ENCODE data around the gene GRM5.
A peak's percentile ranks its signal among the peaks of the same experiment; 100 is the strongest.
"Not testable (repeated sequence)": the region's sequence is repeated elsewhere in the genome, so short reads cannot be mapped to it uniquely, and the experiment has no call there.

Gene GRM5

DNA sequence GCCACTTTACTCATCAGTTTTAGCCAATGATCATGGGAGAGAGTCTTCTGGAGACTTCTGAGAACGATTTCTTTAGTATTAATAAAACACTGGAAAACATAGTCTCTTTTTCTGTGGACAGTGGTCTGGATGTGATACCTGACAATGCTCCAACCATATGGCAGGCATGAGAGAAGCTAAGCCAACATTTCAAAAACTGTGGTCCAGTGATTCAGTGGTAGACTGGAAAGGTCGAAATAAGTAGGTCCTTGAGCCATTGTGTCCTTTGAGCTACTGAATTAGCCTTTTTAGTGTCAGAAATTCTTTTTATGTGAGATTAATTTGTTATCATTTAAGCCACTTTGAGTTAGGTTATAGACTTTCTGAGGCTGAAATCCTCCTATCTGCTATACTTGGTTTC lies 530.5 kb downstream of the GRM5 start:
- TF ChIP-seq, protein P1, sequence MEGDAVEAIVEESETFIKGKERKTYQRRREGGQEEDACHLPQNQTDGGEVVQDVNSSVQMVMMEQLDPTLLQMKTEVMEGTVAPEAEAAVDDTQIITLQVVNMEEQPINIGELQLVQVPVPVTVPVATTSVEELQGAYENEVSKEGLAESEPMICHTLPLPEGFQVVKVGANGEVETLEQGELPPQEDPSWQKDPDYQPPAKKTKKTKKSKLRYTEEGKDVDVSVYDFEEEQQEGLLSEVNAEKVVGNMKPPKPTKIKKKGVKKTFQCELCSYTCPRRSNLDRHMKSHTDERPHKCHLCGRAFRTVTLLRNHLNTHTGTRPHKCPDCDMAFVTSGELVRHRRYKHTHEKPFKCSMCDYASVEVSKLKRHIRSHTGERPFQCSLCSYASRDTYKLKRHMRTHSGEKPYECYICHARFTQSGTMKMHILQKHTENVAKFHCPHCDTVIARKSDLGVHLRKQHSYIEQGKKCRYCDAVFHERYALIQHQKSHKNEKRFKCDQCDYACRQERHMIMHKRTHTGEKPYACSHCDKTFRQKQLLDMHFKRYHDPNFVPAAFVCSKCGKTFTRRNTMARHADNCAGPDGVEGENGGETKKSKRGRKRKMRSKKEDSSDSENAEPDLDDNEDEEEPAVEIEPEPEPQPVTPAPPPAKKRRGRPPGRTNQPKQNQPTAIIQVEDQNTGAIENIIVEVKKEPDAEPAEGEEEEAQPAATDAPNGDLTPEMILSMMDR (IDR thresholded peaks at IDR 0.05; ENCODE audit: low read depth, low read length), result no peak
- no peak overlapping the region for H3K4me3 ChIP-seq (ENCODE audit: low read depth, low read length)
- DNase-seq (ENCODE audit: low read depth, low spot score), result peak; percentile 59
- in situ Hi-C loops (cut with HindIII; ENCODE audit: low sequenced_read_pairs), result no loop called here

DNA sequence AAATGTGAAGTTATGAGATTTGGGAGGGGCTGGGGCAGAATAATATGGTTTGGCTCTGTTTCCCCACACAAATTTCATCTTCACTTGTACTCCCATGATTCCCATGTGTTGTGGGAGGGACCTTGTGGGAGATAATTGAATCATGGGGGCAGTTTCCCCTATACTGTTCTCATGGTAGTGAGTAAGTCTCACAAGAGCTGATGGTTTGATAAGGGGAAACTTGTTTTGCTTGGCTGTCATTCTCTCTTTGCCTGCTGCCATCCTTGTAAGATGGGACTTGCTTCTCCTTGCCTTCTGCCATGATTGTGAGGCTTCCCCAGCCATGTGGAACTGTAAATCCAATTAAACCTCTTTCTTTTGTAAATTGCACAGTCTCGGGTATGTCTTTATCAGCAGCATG lies 531.1 kb downstream of the GRM5 start:
- DNase-seq (ENCODE audit: low read depth, low spot score); in situ Hi-C loops (cut with HindIII; ENCODE audit: low sequenced_read_pairs); H3K4me3 ChIP-seq (ENCODE audit: low read depth, low read length): not testable (repeated sequence)

GRCh38 chr11:88534185-88534584 lies 531.6 kb downstream of the GRM5 start:
- in situ Hi-C loops (cut with HindIII; ENCODE audit: low sequenced_read_pairs), result no loop called here
- no peak for DNase-seq (ENCODE audit: low read depth, low spot score)
- H3K4me3 ChIP-seq (ENCODE audit: low read depth, low read length), result no peak overlapping the region
- TF ChIP-seq, protein P1 (IDR thresholded peaks at IDR 0.05; ENCODE audit: low read depth, low read length), result no peak

- no peak overlapping the region for H3K4me3 ChIP-seq (ENCODE audit: low read depth, low read length)
- in situ Hi-C loops (cut with HindIII; ENCODE audit: low sequenced_read_pairs), result no loop called here
- no peak for DNase-seq (ENCODE audit: low read depth, low spot score)
- TF ChIP-seq, protein P1 (IDR thresholded peaks at IDR 0.05; ENCODE audit: low read depth, low read length), result no peak
These were observed 532.8 kb downstream of the GRM5 start for GRCh38 chr11:88533001-88533400.

- no peak overlapping the region for H3K4me3 ChIP-seq (ENCODE audit: low read depth, low read length)
- in situ Hi-C loops (cut with HindIII; ENCODE audit: low sequenced_read_pairs), result no loop called here
- DNase-seq (ENCODE audit: low read depth, low spot score), result no peak
- TF ChIP-seq, protein P1 (IDR thresholded peaks at IDR 0.05; ENCODE audit: low read depth, low read length), result no peak
These were observed 534.0 kb downstream of the GRM5 start for GRCh38 chr11:88531831-88532230.

GRCh38 chr11:88529426-88529825 lies 536.4 kb downstream of the GRM5 start:
- TF ChIP-seq, protein P1 (IDR thresholded peaks at IDR 0.05; ENCODE audit: low read depth, low read length), result no peak
- no peak for DNase-seq (ENCODE audit: low read depth, low spot score)
- in situ Hi-C loops (cut with HindIII; ENCODE audit: low sequenced_read_pairs), result no loop called here
- H3K4me3 ChIP-seq (ENCODE audit: low read depth, low read length), result no peak overlapping the region

GRCh38 chr11:88523386-88524071 lies 542.3 kb downstream of the GRM5 start:
- no peak for DNase-seq (ENCODE audit: low read depth, low spot score)
- in situ Hi-C loops (cut with HindIII; ENCODE audit: low sequenced_read_pairs), result no loop called here
- TF ChIP-seq, protein P1 (IDR thresholded peaks at IDR 0.05; ENCODE audit: low read depth, low read length), result no peak
- no peak overlapping the region for H3K4me3 ChIP-seq (ENCODE audit: low read depth, low read length)

All from astrocyte of the spinal cord (primary cell).